ENCODE results near the gene YBX2.

DNA sequence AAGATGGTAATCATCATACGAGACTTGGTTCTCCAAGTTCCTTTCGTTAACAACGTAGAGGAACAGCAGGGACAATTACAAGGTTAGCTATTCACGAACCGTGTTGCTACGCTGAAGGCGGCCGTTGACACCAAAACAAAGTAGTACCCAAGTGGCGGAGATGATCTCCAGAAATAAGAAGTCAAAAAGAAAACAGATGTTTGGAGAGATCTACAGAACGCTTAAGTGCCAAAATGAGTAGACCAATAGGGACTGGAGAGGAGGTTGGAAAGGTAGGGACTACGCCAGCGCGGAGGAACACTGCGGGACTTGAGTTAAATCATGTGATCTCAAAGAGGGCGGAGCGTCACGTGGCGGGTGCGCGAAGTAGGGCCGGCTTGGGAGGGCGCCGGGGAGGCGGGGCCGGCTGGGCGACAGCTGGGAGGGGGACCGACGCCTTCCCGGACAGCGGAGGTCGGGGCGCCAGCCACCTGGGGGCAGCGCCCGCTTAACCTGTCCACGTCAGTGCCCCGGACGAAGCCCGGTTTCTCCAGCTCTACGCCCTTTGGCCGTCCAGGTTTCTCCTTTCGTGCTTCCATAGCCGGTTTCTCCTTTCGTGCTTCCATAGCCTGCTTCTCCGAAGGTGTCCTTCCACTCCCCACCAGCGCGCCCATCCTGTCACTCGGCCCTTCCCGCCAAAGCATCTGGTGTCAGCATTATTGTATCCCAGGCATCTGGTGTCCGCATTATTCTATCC is 51.6 kb downstream of the YBX2 start:
- TF ChIP-seq, protein P1, sequence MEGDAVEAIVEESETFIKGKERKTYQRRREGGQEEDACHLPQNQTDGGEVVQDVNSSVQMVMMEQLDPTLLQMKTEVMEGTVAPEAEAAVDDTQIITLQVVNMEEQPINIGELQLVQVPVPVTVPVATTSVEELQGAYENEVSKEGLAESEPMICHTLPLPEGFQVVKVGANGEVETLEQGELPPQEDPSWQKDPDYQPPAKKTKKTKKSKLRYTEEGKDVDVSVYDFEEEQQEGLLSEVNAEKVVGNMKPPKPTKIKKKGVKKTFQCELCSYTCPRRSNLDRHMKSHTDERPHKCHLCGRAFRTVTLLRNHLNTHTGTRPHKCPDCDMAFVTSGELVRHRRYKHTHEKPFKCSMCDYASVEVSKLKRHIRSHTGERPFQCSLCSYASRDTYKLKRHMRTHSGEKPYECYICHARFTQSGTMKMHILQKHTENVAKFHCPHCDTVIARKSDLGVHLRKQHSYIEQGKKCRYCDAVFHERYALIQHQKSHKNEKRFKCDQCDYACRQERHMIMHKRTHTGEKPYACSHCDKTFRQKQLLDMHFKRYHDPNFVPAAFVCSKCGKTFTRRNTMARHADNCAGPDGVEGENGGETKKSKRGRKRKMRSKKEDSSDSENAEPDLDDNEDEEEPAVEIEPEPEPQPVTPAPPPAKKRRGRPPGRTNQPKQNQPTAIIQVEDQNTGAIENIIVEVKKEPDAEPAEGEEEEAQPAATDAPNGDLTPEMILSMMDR (IDR thresholded peaks at IDR 0.05) = no peak; the same call in 1 of the 2 replicates
- TF ChIP-seq POLR2AphosphoS5 (IDR thresholded peaks at IDR 0.05; ENCODE audit: low read depth, low read length) (peak; percentile 92), SIN3A (IDR thresholded peaks at IDR 0.05; ENCODE audit: borderline replicate concordance, insufficient read depth, low read depth, low read length) (peak; percentile 98; the same call in 1 of the 2 replicates), TCF7L2 (IDR thresholded peaks at IDR 0.05; ENCODE audit: low read depth, low read length) (peak; percentile 49; the same call in 1 of the 2 replicates)
- TF ChIP-seq, protein P2, sequence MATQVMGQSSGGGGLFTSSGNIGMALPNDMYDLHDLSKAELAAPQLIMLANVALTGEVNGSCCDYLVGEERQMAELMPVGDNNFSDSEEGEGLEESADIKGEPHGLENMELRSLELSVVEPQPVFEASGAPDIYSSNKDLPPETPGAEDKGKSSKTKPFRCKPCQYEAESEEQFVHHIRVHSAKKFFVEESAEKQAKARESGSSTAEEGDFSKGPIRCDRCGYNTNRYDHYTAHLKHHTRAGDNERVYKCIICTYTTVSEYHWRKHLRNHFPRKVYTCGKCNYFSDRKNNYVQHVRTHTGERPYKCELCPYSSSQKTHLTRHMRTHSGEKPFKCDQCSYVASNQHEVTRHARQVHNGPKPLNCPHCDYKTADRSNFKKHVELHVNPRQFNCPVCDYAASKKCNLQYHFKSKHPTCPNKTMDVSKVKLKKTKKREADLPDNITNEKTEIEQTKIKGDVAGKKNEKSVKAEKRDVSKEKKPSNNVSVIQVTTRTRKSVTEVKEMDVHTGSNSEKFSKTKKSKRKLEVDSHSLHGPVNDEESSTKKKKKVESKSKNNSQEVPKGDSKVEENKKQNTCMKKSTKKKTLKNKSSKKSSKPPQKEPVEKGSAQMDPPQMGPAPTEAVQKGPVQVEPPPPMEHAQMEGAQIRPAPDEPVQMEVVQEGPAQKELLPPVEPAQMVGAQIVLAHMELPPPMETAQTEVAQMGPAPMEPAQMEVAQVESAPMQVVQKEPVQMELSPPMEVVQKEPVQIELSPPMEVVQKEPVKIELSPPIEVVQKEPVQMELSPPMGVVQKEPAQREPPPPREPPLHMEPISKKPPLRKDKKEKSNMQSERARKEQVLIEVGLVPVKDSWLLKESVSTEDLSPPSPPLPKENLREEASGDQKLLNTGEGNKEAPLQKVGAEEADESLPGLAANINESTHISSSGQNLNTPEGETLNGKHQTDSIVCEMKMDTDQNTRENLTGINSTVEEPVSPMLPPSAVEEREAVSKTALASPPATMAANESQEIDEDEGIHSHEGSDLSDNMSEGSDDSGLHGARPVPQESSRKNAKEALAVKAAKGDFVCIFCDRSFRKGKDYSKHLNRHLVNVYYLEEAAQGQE (IDR thresholded peaks at IDR 0.05; ENCODE audit: insufficient read depth in 1 of 2, low read depth in 2 of 2, low read length in 1 of 2) = no peak

Measured in Panc1 (cell line).